Measurements from ENCODE around the gene MUC21.

DNA sequence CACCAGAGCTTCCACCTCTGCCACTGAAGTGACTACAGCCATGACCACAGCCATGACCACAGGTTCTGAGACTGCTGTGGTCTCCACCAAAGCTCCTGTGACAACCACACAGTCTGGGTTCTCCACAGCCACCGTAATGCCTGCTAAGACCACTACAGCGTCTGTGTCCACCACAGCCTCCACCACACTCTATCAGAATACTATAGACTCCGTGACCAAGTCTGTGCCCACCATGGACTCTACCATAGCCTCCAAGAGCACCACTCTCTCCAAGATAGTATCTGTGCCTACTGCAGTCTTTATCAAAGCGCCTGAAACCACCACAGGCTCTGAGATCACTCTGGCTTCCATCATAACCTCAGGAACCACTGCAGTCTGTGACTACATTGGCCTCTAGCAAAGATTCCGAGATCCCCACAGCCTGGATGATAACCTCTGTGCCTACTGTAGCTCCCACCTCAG, 18.3 kb upstream of the MUC21 start:
- TF ChIP-seq, protein P1, sequence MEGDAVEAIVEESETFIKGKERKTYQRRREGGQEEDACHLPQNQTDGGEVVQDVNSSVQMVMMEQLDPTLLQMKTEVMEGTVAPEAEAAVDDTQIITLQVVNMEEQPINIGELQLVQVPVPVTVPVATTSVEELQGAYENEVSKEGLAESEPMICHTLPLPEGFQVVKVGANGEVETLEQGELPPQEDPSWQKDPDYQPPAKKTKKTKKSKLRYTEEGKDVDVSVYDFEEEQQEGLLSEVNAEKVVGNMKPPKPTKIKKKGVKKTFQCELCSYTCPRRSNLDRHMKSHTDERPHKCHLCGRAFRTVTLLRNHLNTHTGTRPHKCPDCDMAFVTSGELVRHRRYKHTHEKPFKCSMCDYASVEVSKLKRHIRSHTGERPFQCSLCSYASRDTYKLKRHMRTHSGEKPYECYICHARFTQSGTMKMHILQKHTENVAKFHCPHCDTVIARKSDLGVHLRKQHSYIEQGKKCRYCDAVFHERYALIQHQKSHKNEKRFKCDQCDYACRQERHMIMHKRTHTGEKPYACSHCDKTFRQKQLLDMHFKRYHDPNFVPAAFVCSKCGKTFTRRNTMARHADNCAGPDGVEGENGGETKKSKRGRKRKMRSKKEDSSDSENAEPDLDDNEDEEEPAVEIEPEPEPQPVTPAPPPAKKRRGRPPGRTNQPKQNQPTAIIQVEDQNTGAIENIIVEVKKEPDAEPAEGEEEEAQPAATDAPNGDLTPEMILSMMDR (IDR thresholded peaks at IDR 0.05), result no peak
- no peak for TF ChIP-seq ZFX (IDR thresholded peaks at IDR 0.05; ENCODE audit: borderline replicate concordance)
